PC-3 (cell line): ENCODE measurements around the gene RPL29. TPM values are rescaled to one million over a fixed set of nuclear protein-coding genes. Genes with fewer than 3 reads are reported as not detected.

ENCODE experiments used
- ATAC-seq: fragments of 200-7000 bp; cut with Tn5 transposase; 2 replicates; pipeline ENCODE4 v1.9.1; 2020; ENCODE audit warnings: mild to moderate bottlenecking, moderate library complexity
- BruUV-seq: library from RNA; stranded (reverse); fragments of 400-500 nt; replicated peaks from 2 replicates; lab custom pipeline; 2021; lab: Mats Ljungman, UMichigan
- CTCF ChIA-PET: fragments of 300-600 bp; sonication (Branson Sonifier 250); formaldehyde crosslinking; loops from one replicate; lab custom pipeline; 2022; ENCODE audit warnings: antibody characterized with exemption; lab: Charles Lee
- POLR2A ChIA-PET: fragments of 300-600 bp; sonication (Branson Sonifier 250); formaldehyde crosslinking; loops from one replicate; lab custom pipeline; 2022; ENCODE audit warnings: antibody characterized with exemption; ENCODE audit not compliant: unreplicated experiment; lab: Charles Lee
- DNase-seq: peaks from one replicate; pipeline ENCODE4 v3.0.0-alpha.2; 2015
- H2AFZ ChIP-seq: fragments of 300-600 bp; sonication (generic); 2 replicates; pipeline ENCODE4 v1.6.0; 2016; ENCODE audit warnings: antibody characterized with exemption, low read length
- H3F3A ChIP-seq: fragments of 300-600 bp; sonication (generic); one replicate; pipeline ENCODE4 v1.6.0; 2017; ENCODE audit warnings: antibody characterized with exemption, low read length, control low read depth, mild to moderate bottlenecking; ENCODE audit not compliant: unreplicated experiment
- H3K27ac ChIP-seq: fragments of 300-600 bp; sonication (generic); 2 replicates; pipeline ENCODE4 v1.5.1; 2016; ENCODE audit warnings: mild to moderate bottlenecking, low read length
- H3K27me3 ChIP-seq: fragments of 300-600 bp; sonication (generic); 2 replicates; pipeline ENCODE4 v1.6.1; 2016; ENCODE audit warnings: low read length, mixed read lengths
- H3K36me3 ChIP-seq: fragments of 300-600 bp; sonication (generic); 2 replicates; pipeline ENCODE4 v1.6.1; 2016; ENCODE audit warnings: low read depth, mixed run types, low read length, mixed read lengths
- H3K4me1 ChIP-seq: fragments of 300-600 bp; sonication (generic); 2 replicates; pipeline ENCODE4 v1.5.1; 2016; ENCODE audit warnings: low read length; ENCODE audit not compliant: insufficient read depth
- H3K4me2 ChIP-seq: fragments of 300-600 bp; sonication (generic); 2 replicates; pipeline ENCODE4 v1.6.0; 2016; ENCODE audit warnings: low read length
- H3K4me3 ChIP-seq: fragments of 300-600 bp; sonication (generic); 2 replicates; pipeline ENCODE4 v1.5.1; 2016; ENCODE audit warnings: mild to moderate bottlenecking, low read length, mixed read lengths
- H3K79me2 ChIP-seq: fragments of 300-600 bp; sonication (generic); 2 replicates; pipeline ENCODE4 v1.6.1; 2017; ENCODE audit warnings: low read length, mixed read lengths
- H3K9ac ChIP-seq: fragments of 300-600 bp; sonication (generic); 2 replicates; pipeline ENCODE4 v1.6.0; 2016; ENCODE audit warnings: mild to moderate bottlenecking, low read length
- H3K9me2 ChIP-seq: fragments of 300-600 bp; sonication (generic); replicated peaks from 2 replicates; pipeline ENCODE4 v1.6.1; 2016; ENCODE audit warnings: mixed run types, low read length, mixed read lengths
- H3K9me3 ChIP-seq: fragments of 300-600 bp; sonication (generic); 2 replicates; pipeline ENCODE4 v1.6.1; 2016; ENCODE audit warnings: low read length, mixed read lengths
- H4K20me1 ChIP-seq: fragments of 300-600 bp; sonication (generic); 2 replicates; pipeline ENCODE4 v1.6.1; 2016; ENCODE audit warnings: low read length, mixed read lengths
- EZH2 ChIP-seq: fragments of 300-600 bp; sonication (generic); IDR thresholded peaks from one replicate; pipeline ENCODE4 v1.6.1; 2017; ENCODE audit warnings: antibody characterized with exemption, mild to moderate bottlenecking, low read length; ENCODE audit not compliant: unreplicated experiment
- EZH2phosphoT487 ChIP-seq: fragments of 300-600 bp; sonication (generic); IDR thresholded peaks from 2 replicates; pipeline ENCODE4 v1.6.1; 2018; ENCODE audit warnings: mild to moderate bottlenecking, antibody characterized with exemption, low read length, borderline replicate concordance
- intact Hi-C: fragments of 100-400 bp; cut with micrococcal nuclease; formaldehyde crosslinking; loops from 2 replicates; pipeline ENCODE4 v1.9.0; 2023
- total RNA-seq: library from RNA; depleted of rRNA; stranded (reverse); fragments of >200 nt; gene quantifications from 2 replicates; pipeline ENCODE4 v1.2.3, GENCODE V29; 2014
- TF ChIP-seq, protein P1 (sequence below): fragments of 300-600 bp; sonication (generic); conservative IDR thresholded peaks from 2 replicates; pipeline ENCODE4 v1.5.1; 2017; ENCODE audit warnings: antibody characterized with exemption, low read depth, mild to moderate bottlenecking, low read length

Gene RPL29
- total RNA-seq, 1 experiment from 2014 or later, result 1,807 TPM

DNA sequence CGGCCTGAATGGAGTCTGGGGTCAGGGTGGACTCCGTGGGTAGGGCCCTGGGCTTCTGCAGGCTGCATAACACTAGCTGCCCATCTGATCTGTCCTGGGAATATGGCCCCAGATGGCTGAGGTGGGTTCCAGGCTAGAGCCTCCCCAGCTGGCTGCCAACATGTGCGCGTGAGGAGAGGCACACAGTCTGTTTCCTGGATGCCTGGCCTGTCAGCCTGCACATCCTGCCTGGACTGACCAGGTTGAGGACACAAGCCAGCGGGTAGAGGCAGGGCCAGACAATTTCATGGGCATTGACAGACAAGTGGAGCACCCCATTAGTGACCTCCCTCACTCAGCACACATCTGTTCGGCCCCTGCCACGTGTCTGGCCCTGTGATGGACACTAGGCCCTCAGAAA is 29.8 kb upstream of the RPL29 start:
- H3K79me2 ChIP-seq, result no peaks in the 10 kb centered on the region
- no TSS peak for BruUV-seq
- DNase-seq (no peak), ATAC-seq (no peak)
- ChIA-PET CTCF (no interaction called here), POLR2A (no interaction called here)
- H3K9ac ChIP-seq, result no peak overlapping the region
- TF ChIP-seq EZH2phosphoT487 (no peak), EZH2 (no peak)
- TF ChIP-seq, protein P1, sequence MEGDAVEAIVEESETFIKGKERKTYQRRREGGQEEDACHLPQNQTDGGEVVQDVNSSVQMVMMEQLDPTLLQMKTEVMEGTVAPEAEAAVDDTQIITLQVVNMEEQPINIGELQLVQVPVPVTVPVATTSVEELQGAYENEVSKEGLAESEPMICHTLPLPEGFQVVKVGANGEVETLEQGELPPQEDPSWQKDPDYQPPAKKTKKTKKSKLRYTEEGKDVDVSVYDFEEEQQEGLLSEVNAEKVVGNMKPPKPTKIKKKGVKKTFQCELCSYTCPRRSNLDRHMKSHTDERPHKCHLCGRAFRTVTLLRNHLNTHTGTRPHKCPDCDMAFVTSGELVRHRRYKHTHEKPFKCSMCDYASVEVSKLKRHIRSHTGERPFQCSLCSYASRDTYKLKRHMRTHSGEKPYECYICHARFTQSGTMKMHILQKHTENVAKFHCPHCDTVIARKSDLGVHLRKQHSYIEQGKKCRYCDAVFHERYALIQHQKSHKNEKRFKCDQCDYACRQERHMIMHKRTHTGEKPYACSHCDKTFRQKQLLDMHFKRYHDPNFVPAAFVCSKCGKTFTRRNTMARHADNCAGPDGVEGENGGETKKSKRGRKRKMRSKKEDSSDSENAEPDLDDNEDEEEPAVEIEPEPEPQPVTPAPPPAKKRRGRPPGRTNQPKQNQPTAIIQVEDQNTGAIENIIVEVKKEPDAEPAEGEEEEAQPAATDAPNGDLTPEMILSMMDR, result no peak
- intact Hi-C loops, result no loop called here
- no peaks in the 10 kb centered on the region for H3K36me3 ChIP-seq
- H3K9me3 ChIP-seq, result no peaks in the 10 kb centered on the region
- no peak overlapping the region for H3K4me3 ChIP-seq
- H2AFZ ChIP-seq, result no peak overlapping the region
- no peaks in the 10 kb centered on the region for H4K20me1 ChIP-seq
- H3K4me1 ChIP-seq, result no peaks in the 10 kb centered on the region
- H3K27ac ChIP-seq, result no peak overlapping the region
- no peak overlapping the region for H3K4me2 ChIP-seq
- no peaks in the 10 kb centered on the region for H3K9me2 ChIP-seq
- no peaks in the 10 kb centered on the region for H3F3A ChIP-seq
- H3K27me3 ChIP-seq, result no peaks in the 10 kb centered on the region

DNA sequence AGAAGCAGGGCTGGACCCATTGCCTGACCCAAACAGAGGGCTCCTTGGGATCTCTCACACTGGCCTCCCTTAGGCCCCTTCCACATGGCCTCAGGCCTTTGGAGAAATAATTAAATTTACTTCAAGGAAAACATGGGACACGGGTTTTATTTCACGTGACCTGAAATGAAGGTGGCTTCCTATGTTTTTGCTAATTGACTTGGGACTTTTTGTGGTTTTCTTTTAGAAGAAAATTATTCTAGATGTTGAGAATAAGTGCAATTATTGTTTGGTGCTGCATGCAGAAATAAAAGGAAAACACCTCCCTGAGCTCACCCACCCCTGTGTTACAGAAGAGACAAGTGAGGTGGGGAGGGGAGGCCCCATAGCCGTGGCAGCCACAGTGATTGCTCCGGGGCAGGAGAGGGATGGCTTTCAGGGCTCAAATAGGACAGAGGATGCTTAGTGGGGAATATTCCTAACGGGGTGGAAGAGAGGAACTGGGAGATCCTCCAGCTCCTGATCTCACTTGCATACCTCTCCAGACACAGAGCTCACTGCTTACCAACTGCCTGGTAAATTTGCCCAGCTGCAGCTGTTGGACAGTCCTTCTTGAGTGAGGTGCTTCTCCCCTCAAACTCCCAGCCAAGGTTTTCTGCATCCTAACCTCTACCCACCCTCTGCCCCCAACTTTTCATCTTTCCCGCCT is 29.2 kb upstream of the RPL29 start:
- ATAC-seq (no peak), DNase-seq (no peak)
- H3K9me3 ChIP-seq, result no peaks in the 10 kb centered on the region
- H3K27ac ChIP-seq, result no peak overlapping the region
- H3K36me3 ChIP-seq, result no peaks in the 10 kb centered on the region
- no peak overlapping the region for H2AFZ ChIP-seq
- no peaks in the 10 kb centered on the region for H3K9me2 ChIP-seq
- no peaks in the 10 kb centered on the region for H3F3A ChIP-seq
- H3K27me3 ChIP-seq, result no peaks in the 10 kb centered on the region
- intact Hi-C loops, result no loop called here
- H3K79me2 ChIP-seq, result no peaks in the 10 kb centered on the region
- ChIA-PET CTCF (no interaction called here), POLR2A (no interaction called here)
- no peak overlapping the region for H3K4me3 ChIP-seq
- BruUV-seq, result no TSS peak
- H3K9ac ChIP-seq, result no peak overlapping the region
- TF ChIP-seq EZH2 (no peak), EZH2phosphoT487 (no peak)
- TF ChIP-seq, protein P1, result no peak
- no peaks in the 10 kb centered on the region for H3K4me1 ChIP-seq
- H3K4me2 ChIP-seq, result no peak overlapping the region
- H4K20me1 ChIP-seq, result no peaks in the 10 kb centered on the region

DNA sequence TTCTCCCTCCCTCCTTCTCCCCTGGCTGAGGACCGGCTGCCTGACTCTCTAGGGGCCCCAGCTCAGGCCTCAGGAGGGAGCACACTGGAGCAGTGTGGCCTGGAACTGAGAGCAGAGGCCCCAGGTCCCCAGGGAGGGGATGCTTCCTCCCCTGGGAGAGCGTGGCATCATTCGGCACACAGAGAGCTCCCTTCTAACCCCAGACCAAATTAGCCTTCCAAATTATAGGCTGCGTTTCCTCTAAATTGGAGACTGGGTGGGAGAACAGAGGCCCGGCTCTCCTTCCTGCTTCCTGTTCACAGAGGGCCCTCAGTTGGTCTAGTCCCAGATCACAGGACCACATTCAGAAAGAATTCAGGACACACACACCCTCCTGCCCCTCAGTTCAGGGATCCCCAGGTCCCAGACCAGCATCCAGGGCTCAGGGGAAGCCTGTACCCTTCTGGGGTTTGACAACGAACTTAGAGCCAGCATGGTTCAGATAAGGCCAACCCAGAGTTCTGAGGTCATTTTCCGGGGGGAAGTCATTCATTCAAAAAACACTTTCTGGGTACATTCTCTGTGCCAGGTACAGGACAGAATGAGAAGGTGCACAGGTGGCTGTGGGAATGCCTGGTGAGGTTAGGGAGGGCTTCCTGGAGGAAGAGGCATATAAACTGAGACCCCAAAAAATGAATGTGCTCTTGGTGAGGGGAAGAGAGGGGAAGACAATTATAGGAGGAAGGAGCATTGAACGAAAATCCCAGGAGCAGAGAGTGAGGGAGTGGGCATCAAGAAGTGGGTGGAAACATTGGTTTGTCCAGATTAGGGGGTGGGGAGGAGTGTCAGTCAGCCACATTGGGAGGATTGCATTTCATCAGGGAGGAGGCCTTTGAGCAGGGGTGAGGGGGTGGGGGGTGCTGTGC is 28.4 kb upstream of the RPL29 start:
- DNase-seq, result no peak
- Histone ChIP-seq H3K9ac (no peak overlapping the region), H3K4me3 (no peak overlapping the region), H3F3A (no peaks in the 10 kb centered on the region), H4K20me1 (no peaks in the 10 kb centered on the region), H3K4me1 (no peaks in the 10 kb centered on the region), H3K9me2 (no peaks in the 10 kb centered on the region), H2AFZ (no peak overlapping the region), H3K27me3 (no peaks in the 10 kb centered on the region), H3K79me2 (no peaks in the 10 kb centered on the region), H3K9me3 (no peaks in the 10 kb centered on the region), H3K27ac (no peak overlapping the region), H3K36me3 (no peaks in the 10 kb centered on the region), H3K4me2 (no peak overlapping the region)
- TF ChIP-seq, protein P1, result no peak
- TF ChIP-seq EZH2phosphoT487, result no peak
- ChIA-PET POLR2A (no interaction called here), CTCF (no interaction called here)
- intact Hi-C loops, result no loop called here
- BruUV-seq, result no TSS peak
- ATAC-seq, result no peak
